AG10803 (cell line): Measurements from ENCODE around the gene DENND2D.

ENCODE experiments used
- DNase-seq: peaks from one replicate; pipeline ENCODE4 v3.0.0; 2010; ENCODE audit warnings: low read depth
- H3K4me3 ChIP-seq: 2 replicates; pipeline ENCODE4 v1.5.1; 2011; ENCODE audit warnings: mild to moderate bottlenecking, low read length, control low read depth
- TF ChIP-seq, protein P1 (sequence below): conservative IDR thresholded peaks from 2 replicates; pipeline ENCODE4 v1.5.1; 2011; ENCODE audit warnings: mild to moderate bottlenecking, low read length, control low read depth, inconsistent platforms

DENND2D gene

DNA sequence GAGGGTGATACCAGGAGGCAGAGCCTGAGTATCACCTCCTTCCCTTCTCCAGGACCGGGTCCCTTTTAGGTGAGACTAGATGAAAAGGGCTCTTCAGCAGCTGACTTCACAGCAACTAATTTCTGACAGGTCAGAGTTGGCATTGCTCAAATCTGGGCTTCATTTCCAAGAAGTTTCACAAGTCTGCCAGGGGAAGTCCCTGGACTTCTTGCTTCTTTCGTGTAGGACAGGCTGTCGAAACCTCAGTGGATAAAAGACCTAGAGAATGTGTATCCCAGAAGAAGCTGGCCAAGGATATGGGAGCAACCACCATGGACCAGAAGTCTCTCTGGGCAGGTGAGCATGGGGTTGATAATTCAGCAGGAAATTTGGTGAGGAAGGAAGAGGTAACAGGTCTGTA is 27.0 kb upstream of the DENND2D start, which contains the start of gene CHI3L2:
Gene CHI3L2 (plus strand): TSS at position 280 of the 400 bp plus-strand sequence. CDS start 17 bp downstream, at position 297.
- peak; percentile 52 for DNase-seq
- H3K4me3 ChIP-seq, result no peak within 1 kb of the TSS
- TF ChIP-seq, protein P1, sequence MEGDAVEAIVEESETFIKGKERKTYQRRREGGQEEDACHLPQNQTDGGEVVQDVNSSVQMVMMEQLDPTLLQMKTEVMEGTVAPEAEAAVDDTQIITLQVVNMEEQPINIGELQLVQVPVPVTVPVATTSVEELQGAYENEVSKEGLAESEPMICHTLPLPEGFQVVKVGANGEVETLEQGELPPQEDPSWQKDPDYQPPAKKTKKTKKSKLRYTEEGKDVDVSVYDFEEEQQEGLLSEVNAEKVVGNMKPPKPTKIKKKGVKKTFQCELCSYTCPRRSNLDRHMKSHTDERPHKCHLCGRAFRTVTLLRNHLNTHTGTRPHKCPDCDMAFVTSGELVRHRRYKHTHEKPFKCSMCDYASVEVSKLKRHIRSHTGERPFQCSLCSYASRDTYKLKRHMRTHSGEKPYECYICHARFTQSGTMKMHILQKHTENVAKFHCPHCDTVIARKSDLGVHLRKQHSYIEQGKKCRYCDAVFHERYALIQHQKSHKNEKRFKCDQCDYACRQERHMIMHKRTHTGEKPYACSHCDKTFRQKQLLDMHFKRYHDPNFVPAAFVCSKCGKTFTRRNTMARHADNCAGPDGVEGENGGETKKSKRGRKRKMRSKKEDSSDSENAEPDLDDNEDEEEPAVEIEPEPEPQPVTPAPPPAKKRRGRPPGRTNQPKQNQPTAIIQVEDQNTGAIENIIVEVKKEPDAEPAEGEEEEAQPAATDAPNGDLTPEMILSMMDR, result no peak

DNA sequence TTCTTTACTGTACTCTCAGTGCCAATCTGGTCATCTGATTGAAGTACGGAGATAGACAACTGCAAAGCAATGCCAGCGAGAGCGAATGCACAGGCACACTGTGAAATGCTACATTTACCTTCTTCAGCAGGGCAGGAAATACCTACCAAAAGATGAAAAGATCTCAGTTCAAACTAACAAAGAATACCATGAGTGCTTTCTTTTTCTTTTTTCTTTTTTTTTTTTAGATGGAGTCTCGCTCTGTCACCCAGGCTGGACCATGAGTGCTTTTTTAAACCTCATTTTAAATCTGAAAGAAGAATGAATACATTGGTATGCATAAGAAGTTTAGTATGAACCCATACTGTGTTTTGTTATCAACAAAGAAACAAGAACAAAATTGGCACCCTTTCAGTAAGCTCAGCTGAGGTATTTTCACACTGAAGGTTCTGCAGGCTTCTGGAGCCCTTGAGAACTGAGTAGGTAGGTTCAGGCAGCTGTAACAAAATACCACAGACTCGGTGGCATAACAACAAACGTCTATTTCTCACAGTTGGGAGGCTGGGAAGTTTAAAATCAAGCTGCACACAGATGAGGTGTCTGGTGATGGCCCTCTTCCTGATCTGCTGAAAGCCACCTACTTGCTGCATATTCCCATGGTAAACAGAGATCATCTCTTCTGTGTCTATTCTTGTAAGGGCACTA is 25.4 kb upstream of the DENND2D start:
- H3K4me3 ChIP-seq, result no peak overlapping the region
- TF ChIP-seq, protein P1, result no peak
- DNase-seq, result no peak

DNA sequence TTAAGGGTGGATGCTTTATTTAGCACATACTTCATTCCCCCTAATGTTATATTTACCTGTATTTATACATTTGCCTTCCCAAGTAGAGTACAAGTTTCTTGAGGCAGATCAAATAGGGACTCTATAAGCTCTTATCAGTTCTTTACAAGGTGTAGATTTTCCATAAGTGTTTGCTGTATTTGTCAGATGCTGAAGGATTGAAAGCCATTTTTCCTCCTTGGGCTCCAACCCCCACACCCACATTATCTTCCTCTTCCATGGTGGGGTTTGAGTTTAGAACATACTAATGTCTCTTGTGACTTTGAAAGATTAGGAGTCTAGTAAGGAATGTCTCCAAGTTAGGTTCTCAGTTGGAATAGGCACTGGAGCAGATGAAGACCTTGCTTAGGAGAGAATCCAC is 24.6 kb upstream of the DENND2D start:
- TF ChIP-seq, protein P1, result no peak
- DNase-seq, result no peak
- H3K4me3 ChIP-seq, result no peak overlapping the region

DNA sequence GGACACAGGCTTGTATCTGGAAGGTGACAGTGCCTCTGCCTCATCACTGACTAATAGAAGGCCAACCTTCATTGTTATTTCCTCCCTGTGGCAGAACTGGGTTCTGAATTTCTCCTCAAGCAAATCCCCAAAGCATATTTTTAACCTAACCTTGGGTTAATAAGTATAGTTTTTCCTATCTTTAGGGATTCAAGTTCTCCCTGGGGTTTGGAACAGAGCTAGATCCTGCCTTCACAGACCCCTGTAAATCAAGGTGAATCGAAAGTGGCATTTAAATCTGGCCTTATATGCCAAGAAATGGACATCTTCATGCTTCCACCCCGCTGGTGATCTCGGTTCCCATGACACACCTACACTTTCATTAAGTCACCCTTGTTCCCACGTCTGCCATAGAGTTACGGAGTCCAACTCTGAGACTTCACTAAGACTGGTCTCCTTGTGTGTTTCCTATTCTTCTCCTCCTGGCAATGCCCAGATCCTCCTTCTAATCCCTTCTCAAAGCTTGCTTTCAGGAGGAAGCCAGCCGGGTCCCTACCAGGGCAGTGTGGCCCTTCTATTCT is 22.8 kb upstream of the DENND2D start:
- no peak for DNase-seq
- TF ChIP-seq, protein P1, result no peak
- no peak overlapping the region for H3K4me3 ChIP-seq

DNA sequence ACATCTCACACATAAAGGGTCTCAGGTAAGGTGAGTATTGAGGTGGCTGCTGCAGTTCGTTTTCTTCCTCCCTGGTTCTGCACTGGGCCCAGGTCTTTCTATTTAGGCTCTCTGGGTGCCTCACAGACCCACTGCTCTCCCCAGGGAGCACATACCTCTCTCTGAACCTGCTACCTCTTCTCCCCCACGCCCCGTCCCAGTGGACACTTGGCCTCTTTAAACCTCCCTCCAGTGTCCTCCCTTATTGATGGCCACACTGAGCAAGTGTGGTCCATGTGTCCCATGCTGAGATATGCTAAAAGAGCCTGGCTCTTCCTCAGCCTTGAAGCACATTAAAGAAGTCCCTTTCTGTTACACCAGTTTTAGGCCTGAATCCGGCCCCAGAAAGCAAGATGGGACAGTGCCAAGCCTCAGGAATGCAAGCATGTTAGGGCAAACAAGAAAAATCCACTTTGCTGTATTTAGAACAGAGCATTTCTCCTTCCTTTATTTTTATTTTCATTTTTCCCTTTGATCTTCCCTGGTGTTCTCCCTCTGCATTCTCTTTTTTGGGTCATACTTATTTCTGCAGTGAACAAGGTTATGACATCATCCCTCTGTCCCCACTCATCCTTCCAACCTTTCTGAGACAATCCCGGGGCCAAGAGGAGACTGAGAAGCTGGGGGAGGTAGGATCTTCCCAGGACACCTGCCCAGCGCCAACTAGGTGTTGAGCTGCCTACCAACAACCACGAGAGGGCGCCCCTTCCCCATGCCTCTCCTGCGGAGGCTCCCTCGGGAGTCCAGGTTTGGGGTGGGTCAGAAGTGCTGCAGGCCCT is 22.1 kb upstream of the DENND2D start:
- peak; percentile 46 for DNase-seq
- no peak overlapping the region for H3K4me3 ChIP-seq
- TF ChIP-seq, protein P1, result peak; percentile 91

DNA sequence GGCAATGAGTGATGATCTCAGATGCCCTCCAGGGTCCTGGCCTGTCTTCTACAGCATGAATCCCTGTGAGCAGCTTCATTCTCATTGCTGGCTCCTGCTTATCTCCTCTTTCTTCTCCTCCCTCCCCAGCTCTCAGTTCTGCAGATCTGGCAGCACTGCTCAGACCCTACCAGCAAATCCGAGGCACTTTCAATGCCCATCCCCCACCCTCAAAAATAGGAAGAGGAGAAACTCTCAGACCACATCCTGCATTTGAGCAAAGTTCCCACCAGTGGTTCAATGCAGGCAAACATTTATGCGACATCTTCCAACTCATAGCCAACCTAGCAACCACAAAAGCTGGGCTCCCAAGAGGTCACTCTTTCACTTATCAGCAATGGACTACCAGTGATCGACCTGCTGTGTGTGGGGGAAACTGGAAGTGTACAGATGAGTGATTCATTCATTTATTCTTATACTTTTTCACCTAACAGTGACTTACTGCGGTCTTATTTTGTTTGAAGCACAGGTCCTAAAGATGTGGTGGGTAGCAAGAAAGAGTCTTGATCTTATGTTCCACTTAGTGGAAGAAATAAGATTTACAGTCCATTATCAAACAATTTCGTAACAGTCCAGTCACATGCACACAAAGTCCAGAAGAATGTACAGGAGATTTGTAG is 21.3 kb upstream of the DENND2D start:
- DNase-seq, result no peak
- no peak overlapping the region for H3K4me3 ChIP-seq
- TF ChIP-seq, protein P1, result no peak
